GM08714 (cell line): Measurements from ENCODE around the gene CSRP3.

Experiments used
- H3K4me3 ChIP-seq: fragments of 200-500 bp; sonication (Bioruptor generic); 2 replicates; pipeline ENCODE4 v1.5.1; 2014; ENCODE audit warnings: mild to moderate bottlenecking, low read length, inconsistent platforms
- ZNF274 ChIP-seq: IDR thresholded peaks from 2 replicates; pipeline ENCODE4 v1.6.1; 2012; ENCODE audit warnings: mild to moderate bottlenecking, low read depth, low read length

Gene CSRP3

GRCh38 chr11:19209617-19210370, 8.0 kb upstream of the CSRP3 start:
- TF ChIP-seq ZNF274, result no peak

GRCh38 chr11:19208959-19209546, 7.3 kb upstream of the CSRP3 start:
- no peak for TF ChIP-seq ZNF274
- H3K4me3 ChIP-seq, result no peak overlapping the region

More at GRCh38 chr11:19209617-19210370, 8.0 kb upstream of the CSRP3 start:
- no peak overlapping the region for H3K4me3 ChIP-seq

GRCh38 chr11:19208181-19208580, 6.4 kb upstream of the CSRP3 start:
- TF ChIP-seq ZNF274, result no peak
- H3K4me3 ChIP-seq, result no peak overlapping the region

GRCh38 chr11:19204836-19205235, 3.1 kb upstream of the CSRP3 start:
- no peak for TF ChIP-seq ZNF274
- no peak overlapping the region for H3K4me3 ChIP-seq

- no peak overlapping the region for H3K4me3 ChIP-seq
- TF ChIP-seq ZNF274, result no peak
These were observed 1.2 kb downstream of the CSRP3 start for GRCh38 chr11:19200410-19201201.

GRCh38 chr11:19199771-19200170, 2.0 kb downstream of the CSRP3 start:
- TF ChIP-seq ZNF274, result no peak
- H3K4me3 ChIP-seq, result no peak overlapping the region

- no peak for TF ChIP-seq ZNF274
- no peak overlapping the region for H3K4me3 ChIP-seq
These were observed 2.7 kb downstream of the CSRP3 start for GRCh38 chr11:19199048-19199447.

GRCh38 chr11:19196432-19196831, 5.4 kb downstream of the CSRP3 start:
- TF ChIP-seq ZNF274, result no peak
- H3K4me3 ChIP-seq, result no peak overlapping the region

GRCh38 chr11:19194620-19195308, 7.0 kb downstream of the CSRP3 start:
- no peak overlapping the region for H3K4me3 ChIP-seq
- TF ChIP-seq ZNF274, result no peak

- TF ChIP-seq ZNF274, result no peak
- H3K4me3 ChIP-seq, result no peak overlapping the region
These were observed 7.9 kb downstream of the CSRP3 start for GRCh38 chr11:19193916-19194315.

GRCh38 chr11:19191530-19192169, 10.1 kb downstream of the CSRP3 start:
- H3K4me3 ChIP-seq, result no peak overlapping the region
- no peak for TF ChIP-seq ZNF274

- H3K4me3 ChIP-seq, result no peak overlapping the region
- no peak for TF ChIP-seq ZNF274
These were observed 13.9 kb downstream of the CSRP3 start for GRCh38 chr11:19187833-19188258.

GRCh38 chr11:19187114-19187832, 14.5 kb downstream of the CSRP3 start:
- TF ChIP-seq ZNF274, result no peak
- H3K4me3 ChIP-seq, result no peak overlapping the region
